Gastrocnemius medialis (tissue), 4 donors: ENCODE data around the gene NKX6-2.

Source experiments
- CTCF ChIP-seq, 5 experiments: fragments of 450-650 bp in 3 of 5; fragments of 200-600 bp in 2 of 5; sonication (generic) in 2 of 5; IDR thresholded peaks in 4 of 5; conservative IDR thresholded peaks in 1 of 5; 1 replicate in 4 of 5; 2 replicates in 1 of 5; pipeline ENCODE4 v1.5.1; 2016 to 2019; ENCODE audit warnings: antibody characterized with exemption in 5 of 5, mild to moderate bottlenecking in 3 of 5, moderate library complexity in 3 of 5
- POLR2A ChIP-seq, 2 donors: fragments of 450-650 bp; IDR thresholded peaks; one replicate each; pipeline ENCODE4 v1.6.1; 2017; ENCODE audit warnings: antibody characterized with exemption in 2 of 2, mild to moderate bottlenecking in 2 of 2, moderate library complexity in 2 of 2

- TF ChIP-seq CTCF (IDR thresholded peaks at IDR 0.05 in 4 of 5, conservative IDR thresholded peaks at IDR 0.05 in 1 of 5) (no peak), POLR2A (IDR thresholded peaks at IDR 0.05) (no peak)
Observed at GRCh38 chr10:132808383-132809231, 22.7 kb upstream of the NKX6-2 start.
